Measurements from ENCODE around the gene RPL32. TPM values are rescaled to one million over a fixed set of nuclear protein-coding genes. Genes with fewer than 3 reads are reported as not detected.

RPL32 gene
- total RNA-seq, 1 experiment from 2014 or later = 794 TPM

GRCh38 chr3:12818773-12819172, 22.6 kb downstream of the RPL32 start:
- H3K27me3 ChIP-seq (ENCODE audit: control insufficient read depth, insufficient read depth, low read length) = no peaks in the 10 kb centered on the region
- no peaks in the 10 kb centered on the region for H3K36me3 ChIP-seq (ENCODE audit: control insufficient read depth, insufficient read depth, low read length)
- no peaks in the 10 kb centered on the region for H3K9me3 ChIP-seq (ENCODE audit: control insufficient read depth, insufficient read depth, low read depth, low read length)
- no peak for ATAC-seq
- CTCF ChIA-PET = no interaction called here
- intact Hi-C loops (cut with micrococcal nuclease; ENCODE audit: unreplicated experiment) = no loop called here
- TF ChIP-seq REST (IDR thresholded peaks at IDR 0.05; ENCODE audit: insufficient read depth in 1 of 2, low read depth in 2 of 2, low read length in 1 of 2) (no peak), TCF7L2 (IDR thresholded peaks at IDR 0.05; ENCODE audit: low read depth, low read length) (no peak), POLR2AphosphoS5 (IDR thresholded peaks at IDR 0.05; ENCODE audit: low read depth, low read length) (no peak), SIN3A (IDR thresholded peaks at IDR 0.05; ENCODE audit: borderline replicate concordance, insufficient read depth, low read depth, low read length) (no peak), CTCF (IDR thresholded peaks at IDR 0.05) (no peak)
- POLR2A ChIA-PET = no interaction called here
- H3K4me1 ChIP-seq (ENCODE audit: control insufficient read depth, insufficient read depth, low read length) = no peaks in the 10 kb centered on the region; the same call in 1 of the 2 replicates
- H3K4me3 ChIP-seq (ENCODE audit: low read depth in 2 of 2, low read length in 2 of 2) = no peak overlapping the region
- in situ Hi-C loops (cut with HindIII; ENCODE audit: low pct_unique_long_range_greater_than_20kb, low sequenced_read_pairs) = no loop called here
- no TSS peak for BruUV-seq (replicated peaks)
- no peak for DNase-seq (ENCODE audit: low read depth, low spot score)
- H3K27ac ChIP-seq (ENCODE audit: low read length) = no peak overlapping the region

- Histone ChIP-seq H3K27ac (ENCODE audit: low read length) (no peak overlapping the region), H3K4me3 (ENCODE audit: low read depth in 2 of 2, low read length in 2 of 2) (no peak overlapping the region), H3K36me3 (ENCODE audit: control insufficient read depth, insufficient read depth, low read length) (no peaks in the 10 kb centered on the region), H3K9me3 (ENCODE audit: control insufficient read depth, insufficient read depth, low read depth, low read length) (no peaks in the 10 kb centered on the region), H3K4me1 (ENCODE audit: control insufficient read depth, insufficient read depth, low read length) (no peaks in the 10 kb centered on the region; the same call in 1 of the 2 replicates), H3K27me3 (ENCODE audit: control insufficient read depth, insufficient read depth, low read length) (no peaks in the 10 kb centered on the region)
- intact Hi-C loops (cut with micrococcal nuclease; ENCODE audit: unreplicated experiment) (no loop called here), in situ Hi-C loops (cut with HindIII; ENCODE audit: low pct_unique_long_range_greater_than_20kb, low sequenced_read_pairs) (no loop called here)
- BruUV-seq (replicated peaks) = no TSS peak
- TF ChIP-seq POLR2AphosphoS5 (IDR thresholded peaks at IDR 0.05; ENCODE audit: low read depth, low read length) = no peak
- no peak for TF ChIP-seq SIN3A (IDR thresholded peaks at IDR 0.05; ENCODE audit: borderline replicate concordance, insufficient read depth, low read depth, low read length)
- no peak for TF ChIP-seq TCF7L2 (IDR thresholded peaks at IDR 0.05; ENCODE audit: low read depth, low read length)
- TF ChIP-seq CTCF (IDR thresholded peaks at IDR 0.05) = no peak
- no peak for TF ChIP-seq REST (IDR thresholded peaks at IDR 0.05; ENCODE audit: insufficient read depth in 1 of 2, low read depth in 2 of 2, low read length in 1 of 2)
- ChIA-PET CTCF (no interaction called here), POLR2A (no interaction called here)
- no peak for DNase-seq (ENCODE audit: low read depth, low spot score)
- no peak for ATAC-seq
Observed at GRCh38 chr3:12818273-12818672, 23.1 kb downstream of the RPL32 start.

Data from Panc1 (cell line).